COR-L47 (cell line): ENCODE results near the gene PTPRD.

Source experiments
- DNase-seq: peaks from one replicate; lab custom pipeline; 2025; lab: John Stamatoyannopoulos, UW

PTPRD gene

DNA sequence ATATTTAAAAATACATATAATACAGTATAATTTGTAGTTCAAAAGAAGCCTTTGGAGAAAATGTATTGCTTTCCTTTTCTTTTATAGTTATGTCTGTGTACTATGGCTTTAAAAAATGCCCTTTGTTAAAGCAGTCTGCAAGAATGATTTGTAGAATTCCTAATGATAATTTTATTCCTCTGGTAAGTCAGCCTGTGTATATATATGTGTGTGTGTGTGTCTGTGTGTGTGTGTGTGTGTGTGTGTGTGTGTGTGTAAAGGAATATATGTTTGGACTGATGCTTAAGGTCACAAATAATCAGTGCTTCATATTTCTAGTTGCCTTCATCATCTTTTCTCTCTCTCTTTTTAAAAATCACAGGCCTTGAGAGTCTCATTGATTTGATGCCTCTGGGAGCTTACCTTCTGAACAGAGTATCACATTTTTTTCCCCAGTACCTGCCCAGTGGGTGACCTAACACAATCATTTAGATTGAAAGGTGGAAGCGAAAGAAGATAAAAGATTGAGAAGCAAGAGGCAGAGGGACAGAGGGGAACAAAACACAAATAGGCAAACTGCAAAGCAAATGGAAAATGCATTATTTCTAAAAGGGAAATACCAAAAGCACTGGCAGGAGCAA lies 2104.0 kb downstream of the PTPRD start:
- DNase-seq: no peak

DNA sequence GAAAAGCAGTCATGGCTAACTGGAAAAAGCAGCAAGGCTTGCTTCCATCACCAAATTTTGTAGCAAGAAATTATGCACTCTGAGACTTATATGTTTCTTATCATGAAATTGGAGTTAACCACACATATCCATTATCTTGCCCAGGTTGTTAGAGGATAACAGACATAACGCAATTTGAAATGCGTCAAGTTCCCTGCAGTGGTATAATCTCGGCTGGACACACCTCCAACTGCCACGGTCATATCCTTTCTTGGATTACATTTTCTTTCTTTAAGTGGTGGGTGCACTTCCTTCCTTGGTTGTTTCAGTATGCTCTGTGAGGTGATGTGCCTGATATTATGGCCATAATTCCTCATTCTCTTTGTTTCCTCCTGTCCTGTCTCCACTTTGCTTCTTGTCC lies 2118.2 kb downstream of the PTPRD start:
- DNase-seq: no peak

DNA sequence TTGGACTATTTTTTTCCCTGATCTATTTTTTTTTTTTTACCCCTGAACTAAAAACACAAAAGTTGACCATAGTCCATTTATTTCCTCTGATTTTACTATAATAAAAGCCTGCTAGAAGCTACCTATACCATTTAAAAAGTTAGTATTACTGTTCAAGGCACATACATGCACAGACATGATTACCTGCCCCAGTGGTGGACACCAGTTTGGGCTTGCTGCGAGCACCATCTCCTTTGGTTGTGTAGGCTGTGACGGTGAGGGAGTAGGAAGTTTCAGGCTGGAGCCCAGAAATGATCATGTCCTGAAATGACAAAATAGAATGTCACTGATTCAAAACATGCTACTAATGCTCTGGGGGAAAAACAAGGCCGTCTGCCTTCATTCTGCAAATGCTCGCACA lies 2120.1 kb downstream of the PTPRD start:
- no peak for DNase-seq

- DNase-seq: no peak
Measured at GRCh38 chr9:8492024-8492423, 2120.8 kb downstream of the PTPRD start.

- no peak for DNase-seq
Measured at GRCh38 chr9:8491563-8491962, 2121.2 kb downstream of the PTPRD start.

- no peak for DNase-seq
Measured at GRCh38 chr9:8489835-8490234, 2123.0 kb downstream of the PTPRD start.

- DNase-seq: peak; percentile 58
Measured at GRCh38 chr9:8486095-8486494, 2126.7 kb downstream of the PTPRD start.

DNA sequence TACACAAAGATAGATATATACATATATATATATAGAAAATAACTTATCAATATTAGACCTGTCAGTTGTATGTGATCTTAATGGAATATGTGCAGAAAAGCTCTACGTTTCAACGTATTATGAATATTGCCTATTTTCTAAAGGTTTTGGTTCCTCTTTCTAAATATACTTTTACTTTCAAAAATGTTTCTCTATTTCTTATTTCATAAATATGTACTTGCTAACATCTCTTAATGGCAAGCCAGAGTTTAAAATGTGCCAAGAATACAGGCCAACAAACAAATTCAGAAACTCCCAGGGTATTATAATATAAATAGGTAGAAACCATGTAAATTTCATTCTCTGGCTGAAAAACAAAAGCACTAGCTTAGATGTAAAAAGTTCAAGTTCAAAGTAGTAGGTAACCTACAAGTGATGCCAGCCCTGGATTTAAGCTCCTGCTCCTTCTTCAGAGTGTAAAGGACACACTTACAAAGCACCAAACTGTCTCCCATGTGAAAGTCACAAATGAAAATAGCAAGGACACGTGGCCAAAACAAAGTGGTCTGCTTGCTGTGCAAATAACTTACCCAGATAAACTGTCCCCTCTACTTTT lies 2128.1 kb downstream of the PTPRD start:
- no peak for DNase-seq

- DNase-seq: no peak
Measured at GRCh38 chr9:8477450-8477849, 2135.4 kb downstream of the PTPRD start.

DNA sequence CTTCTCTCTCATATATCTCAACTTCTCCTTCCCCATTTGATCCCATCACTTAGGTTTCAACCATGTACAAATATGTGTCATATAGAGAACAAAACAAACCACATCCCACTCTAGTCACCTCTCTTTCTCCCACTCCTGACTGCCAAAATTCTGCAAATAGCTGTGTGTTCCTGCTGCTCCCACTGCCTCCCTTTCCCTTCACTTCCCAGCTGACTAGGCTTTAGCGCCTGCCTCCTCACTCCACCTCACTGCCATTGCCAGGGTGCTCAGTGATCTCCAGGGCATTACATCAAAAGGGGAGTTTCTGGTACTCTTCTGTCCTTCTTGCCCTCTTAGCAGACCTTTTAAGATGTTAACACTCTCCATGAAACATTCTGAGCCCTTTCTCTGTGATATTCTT lies 2137.9 kb downstream of the PTPRD start:
- DNase-seq: no peak

DNA sequence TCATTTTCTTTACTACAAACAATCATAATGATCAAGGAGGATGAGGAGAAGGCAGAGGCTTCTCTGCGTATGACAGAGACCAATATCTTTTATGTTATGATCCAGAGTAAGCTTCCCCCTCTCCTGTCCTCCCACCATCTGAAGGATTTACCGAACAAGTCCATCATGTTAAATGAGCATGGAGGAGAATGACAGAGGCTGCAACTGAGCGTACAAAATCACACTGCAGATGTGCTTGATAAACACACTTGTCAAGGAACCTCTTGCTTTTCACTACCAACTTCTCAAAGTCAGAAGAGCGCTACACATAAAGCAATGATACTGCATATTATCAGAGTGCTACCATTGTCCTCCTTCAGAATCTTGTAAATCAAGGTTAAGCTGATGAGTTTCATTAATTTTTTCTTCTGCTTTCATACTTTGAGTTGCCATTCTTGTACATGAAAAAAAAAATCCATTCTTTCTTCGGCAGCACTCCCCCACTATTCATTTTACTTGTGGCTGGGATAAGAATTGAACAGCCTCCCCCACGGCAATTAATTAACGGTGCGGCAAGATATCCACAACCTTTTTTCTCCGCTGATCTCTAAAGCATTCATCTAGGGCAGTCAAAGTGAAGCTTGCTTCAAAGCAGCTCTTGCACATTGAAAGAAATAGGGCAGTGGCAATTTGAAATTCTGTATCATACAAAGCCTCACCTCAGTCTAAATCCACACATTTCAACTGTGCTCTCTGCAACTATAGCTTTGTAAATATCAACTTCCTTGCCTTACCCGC lies 2139.4 kb downstream of the PTPRD start:
- DNase-seq: no peak

- DNase-seq: no peak
Measured at GRCh38 chr9:8468045-8468637, 2144.7 kb downstream of the PTPRD start.

- DNase-seq: no peak
Measured at GRCh38 chr9:8457816-8458215, 2155.0 kb downstream of the PTPRD start.

- no peak for DNase-seq
Measured at GRCh38 chr9:8457055-8457454, 2155.7 kb downstream of the PTPRD start.

- no peak for DNase-seq
Measured at GRCh38 chr9:8456344-8456743, 2156.5 kb downstream of the PTPRD start.

DNA sequence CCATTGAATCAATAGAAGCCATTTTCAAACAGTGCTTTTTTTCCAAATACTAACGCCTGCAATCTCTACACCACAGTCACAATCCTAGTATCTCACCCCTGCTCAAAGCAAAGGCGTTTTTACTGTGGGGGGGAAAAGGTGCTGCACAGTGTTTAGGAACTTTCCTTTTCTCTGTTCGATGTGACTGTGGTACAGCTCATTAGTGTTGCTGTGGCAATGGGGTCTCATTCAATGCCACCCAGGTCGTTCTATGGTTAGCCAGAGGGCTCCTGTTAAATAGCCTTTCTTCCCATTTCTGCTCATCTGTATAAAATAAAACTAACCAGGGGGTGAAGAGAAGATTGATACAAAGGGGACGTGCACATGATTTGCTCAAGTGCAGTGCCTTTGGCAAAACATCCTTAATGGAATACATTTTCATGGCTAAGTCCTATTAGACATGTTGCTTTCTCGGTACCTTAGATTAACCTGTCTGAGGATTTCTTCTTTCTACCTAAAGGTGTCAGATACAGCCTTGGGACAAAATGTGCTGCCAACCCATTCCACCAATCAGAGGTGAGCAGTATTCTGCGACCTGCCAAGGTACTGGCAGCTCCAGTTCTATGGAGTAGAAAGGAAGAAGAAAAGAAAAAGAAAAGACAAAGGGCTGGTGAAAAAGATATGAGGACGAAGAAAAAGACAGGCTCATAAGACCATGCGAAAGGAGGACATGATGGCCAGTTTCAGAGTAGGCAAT lies 2161.8 kb downstream of the PTPRD start:
- DNase-seq: no peak

- no peak for DNase-seq
Measured at GRCh38 chr9:8448226-8448625, 2164.6 kb downstream of the PTPRD start.

DNA sequence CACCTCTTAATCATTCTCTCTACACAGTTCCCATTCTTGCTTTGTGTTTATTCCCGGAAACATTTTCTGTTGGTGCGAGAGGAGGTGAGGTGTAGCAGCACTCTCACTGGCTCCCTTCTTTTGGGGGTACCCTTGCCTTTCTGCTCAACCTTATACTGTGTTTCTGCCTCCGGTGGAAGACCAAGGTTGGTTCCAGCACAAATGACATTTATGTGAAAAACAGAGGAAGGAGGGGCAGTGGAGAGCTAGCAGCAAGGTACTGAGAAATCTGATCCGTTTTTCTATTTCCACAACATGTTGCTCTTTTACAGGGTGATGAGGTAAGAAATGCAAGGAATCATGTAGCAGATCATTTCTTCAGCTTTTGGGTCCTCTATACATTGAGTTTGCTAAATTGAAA lies 2165.2 kb downstream of the PTPRD start:
- no peak for DNase-seq

DNA sequence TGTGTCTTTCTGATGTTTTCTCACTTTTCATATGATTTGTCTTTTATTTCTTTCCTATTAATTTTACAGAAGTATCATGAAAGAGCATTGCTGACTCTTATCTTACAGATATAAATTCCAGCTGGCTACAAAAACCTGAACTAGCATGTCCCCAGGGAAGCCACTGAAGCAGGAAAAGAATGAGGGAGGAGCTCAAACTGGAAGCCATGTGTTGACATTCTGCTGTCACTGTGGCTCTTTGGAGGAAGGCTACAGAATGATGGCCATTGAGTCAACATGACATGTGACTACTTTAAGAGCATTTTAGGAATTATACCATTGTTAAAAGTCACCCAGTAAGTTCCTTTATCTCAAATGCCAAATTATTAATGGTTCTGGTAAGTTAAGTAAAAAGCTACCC lies 2174.9 kb downstream of the PTPRD start:
- DNase-seq: no peak

DNA sequence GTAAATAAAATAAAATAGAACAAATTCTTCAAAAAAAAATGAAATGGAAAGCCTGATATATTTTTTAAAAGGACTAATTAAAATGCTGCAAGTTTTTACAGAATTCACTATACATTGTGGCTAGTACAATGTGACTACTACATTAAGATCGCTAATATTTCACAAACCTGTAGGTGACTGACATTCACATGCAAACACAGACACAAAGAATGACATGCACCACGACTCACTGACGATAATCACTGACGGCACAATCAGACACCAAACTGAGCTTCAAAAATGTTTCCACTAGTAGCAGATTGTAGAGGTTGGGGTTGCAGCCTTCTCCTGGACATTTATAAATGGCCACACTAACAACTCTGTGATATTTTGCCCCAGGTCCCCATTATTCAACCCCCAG lies 2175.5 kb downstream of the PTPRD start:
- no peak for DNase-seq

- DNase-seq: no peak
Measured at GRCh38 chr9:8436786-8437185, 2176.0 kb downstream of the PTPRD start.

- no peak for DNase-seq
Measured at GRCh38 chr9:8434621-8435020, 2178.2 kb downstream of the PTPRD start.
